NCI-H748 (cell line): ENCODE data around the gene FGB.

Experiments
- DNase-seq: peaks from one replicate; lab custom pipeline; 2025; ENCODE audit not compliant: unreplicated experiment; lab: John Stamatoyannopoulos, UW

FGB gene

DNA sequence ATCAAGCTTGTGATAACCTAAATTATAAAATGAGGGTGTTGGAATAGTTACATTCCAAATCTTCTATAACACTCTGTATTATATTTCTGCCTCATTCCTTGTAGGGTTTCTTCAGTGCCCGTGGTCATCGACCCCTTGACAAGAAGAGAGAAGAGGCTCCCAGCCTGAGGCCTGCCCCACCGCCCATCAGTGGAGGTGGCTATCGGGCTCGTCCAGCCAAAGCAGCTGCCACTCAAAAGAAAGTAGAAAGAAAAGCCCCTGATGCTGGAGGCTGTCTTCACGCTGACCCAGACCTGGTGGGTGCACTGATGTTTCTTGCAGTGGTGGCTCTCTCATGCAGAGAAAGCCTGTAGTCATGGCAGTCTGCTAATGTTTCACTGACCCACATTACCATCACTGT lies 2.9 kb downstream of the FGB start:
- no peak for DNase-seq

DNA sequence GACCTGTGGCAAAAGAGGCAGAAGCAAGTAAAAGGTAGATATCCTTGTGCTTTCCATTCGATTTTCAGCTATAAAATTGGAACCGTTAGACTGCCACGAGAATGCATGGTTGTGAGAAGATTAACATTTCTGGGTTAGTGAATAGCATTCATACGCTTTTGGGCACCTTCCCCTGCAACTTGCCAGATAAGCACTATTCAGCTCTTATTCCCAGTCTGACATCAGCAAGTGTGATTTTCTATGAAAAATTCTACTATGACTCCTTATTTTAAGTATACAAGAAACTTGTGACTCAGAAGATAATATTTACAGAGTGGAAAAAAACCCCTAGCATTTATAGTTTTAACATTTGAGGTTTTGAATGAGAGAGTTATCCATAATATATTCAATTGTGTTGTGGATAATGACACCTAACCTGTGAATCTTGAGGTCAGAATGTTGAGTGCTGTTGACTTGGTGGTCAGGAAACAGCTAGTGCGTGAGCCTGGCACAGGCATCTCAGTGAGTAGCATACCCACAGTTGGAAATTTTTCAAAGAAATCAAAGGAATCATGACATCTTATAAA lies 3.9 kb downstream of the FGB start:
- DNase-seq, result no peak

DNA sequence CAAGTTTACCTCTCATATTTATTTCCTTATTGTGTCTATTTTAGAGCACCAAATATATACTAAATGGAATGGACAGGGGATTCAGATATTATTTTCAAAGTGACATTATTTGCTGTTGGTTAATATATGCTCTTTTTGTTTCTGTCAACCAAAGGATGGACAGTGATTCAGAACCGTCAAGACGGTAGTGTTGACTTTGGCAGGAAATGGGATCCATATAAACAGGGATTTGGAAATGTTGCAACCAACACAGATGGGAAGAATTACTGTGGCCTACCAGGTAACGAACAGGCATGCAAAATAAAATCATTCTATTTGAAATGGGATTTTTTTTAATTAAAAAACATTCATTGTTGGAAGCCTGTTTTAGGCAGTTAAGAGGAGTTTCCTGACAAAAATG lies 6.2 kb downstream of the FGB start:
- no peak for DNase-seq

DNA sequence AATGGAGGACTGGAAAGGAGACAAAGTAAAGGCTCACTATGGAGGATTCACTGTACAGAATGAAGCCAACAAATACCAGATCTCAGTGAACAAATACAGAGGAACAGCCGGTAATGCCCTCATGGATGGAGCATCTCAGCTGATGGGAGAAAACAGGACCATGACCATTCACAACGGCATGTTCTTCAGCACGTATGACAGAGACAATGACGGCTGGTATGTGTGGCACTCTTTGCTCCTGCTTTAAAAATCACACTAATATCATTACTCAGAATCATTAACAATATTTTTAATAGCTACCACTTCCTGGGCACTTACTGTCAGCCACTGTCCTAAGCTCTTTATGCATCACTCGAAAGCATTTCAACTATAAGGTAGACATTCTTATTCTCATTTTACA lies 6.8 kb downstream of the FGB start:
- DNase-seq, result no peak

DNA sequence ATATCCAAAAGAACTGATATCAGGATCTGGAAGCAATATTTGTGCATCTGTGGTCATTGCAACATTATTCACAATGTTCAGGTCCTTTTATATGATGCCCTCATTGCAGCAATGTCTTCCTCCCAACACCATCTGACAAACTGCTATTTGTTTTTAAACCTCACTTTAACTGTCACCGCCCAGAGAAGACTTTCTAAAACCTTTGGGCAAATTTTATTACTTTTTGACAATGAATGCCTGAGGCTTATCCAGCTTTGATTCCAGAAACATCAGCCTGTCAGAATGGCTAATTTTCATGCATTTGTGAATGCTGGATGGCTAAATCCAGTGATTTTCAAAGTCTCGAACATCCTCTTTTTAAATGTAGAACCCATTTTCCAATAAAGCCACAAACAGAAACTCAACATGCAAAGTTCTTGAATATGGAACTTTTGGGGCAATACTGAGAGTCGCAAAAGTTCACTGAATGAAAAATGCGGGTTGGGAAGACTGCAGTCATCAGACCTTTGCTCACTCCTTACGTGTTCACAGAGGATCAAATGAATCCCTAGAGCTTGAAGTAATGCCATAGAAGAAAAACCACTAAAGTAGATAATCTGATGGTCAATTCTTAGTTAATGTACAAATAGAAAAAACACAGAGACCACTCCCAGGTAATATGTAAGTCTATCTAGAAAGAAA lies 10.5 kb downstream of the FGB start:
- DNase-seq, result no peak

DNA sequence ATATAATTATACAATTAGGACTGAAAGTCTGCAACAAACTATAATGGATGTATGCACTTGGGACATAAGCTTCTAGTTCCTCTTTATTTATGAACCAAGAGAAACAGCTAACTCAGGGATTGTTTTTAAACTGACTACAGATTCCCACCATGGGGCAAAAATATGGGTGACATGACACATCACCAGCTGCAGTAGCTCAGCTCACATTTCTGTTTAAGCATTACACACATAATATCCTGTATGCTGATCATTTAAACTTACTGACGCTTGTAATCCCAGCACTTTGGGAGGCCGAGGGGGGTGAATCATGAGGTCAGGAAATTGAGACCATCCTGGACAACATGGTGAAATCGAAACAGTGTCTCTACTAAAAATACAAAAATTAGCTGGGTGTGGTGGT lies 11.5 kb downstream of the FGB start:
- DNase-seq, result no peak

DNA sequence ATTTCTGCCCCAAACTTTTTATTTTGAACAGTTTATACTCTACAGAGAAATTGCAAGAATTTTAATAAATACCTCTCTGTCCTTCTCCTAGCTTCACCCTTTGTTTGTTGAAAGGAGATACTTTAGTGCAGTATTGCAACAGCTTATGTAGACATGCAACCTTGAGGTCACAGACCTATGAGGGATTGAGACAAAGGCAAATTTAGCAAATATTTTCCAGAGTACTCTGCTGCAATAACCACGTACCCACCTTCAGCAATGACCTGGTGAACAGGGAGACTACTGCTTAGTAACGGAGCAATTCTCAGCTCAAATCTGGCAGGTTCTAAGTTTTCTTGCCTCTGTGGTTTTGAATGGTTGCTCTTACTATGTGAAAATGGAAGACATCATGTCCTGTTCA lies 14.5 kb downstream of the FGB start:
- DNase-seq, result no peak

DNA sequence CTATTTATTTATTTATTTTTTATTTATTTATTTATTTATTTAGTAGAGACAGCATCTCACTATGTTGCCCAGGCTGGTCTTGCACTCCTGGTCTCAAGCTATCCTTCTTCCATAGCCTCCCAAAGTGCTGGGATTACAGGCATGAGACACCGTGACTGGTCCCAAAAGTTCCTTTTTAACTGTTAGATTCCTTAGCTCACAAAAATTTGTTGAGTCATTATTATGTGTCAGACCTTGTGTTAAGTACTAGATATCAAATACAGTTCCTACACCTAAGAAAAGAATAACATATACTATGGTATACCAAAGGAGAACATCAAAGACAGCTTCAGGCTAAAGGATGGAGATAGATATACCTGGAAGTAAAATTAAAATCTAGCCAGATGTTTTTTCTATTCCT lies 16.1 kb downstream of the FGB start:
- DNase-seq, result no peak

DNA sequence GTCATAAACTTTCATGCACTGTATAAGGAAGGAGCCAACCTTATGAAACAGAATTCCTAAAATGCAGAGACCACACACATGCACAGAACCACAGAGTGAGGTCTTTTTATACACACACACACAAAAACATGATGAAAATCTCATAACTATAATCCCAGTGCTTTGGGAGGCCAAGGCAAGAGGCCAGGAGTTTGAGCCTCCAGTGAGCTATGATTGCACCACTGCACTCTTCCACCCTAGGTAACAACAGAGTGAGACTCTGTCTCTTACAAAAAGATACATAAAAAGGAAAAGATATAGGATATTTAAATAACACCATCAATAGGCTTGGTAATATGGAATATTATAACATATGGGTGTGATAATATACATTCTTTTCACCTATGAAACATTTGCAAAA lies 17.1 kb downstream of the FGB start:
- DNase-seq, result no peak

DNA sequence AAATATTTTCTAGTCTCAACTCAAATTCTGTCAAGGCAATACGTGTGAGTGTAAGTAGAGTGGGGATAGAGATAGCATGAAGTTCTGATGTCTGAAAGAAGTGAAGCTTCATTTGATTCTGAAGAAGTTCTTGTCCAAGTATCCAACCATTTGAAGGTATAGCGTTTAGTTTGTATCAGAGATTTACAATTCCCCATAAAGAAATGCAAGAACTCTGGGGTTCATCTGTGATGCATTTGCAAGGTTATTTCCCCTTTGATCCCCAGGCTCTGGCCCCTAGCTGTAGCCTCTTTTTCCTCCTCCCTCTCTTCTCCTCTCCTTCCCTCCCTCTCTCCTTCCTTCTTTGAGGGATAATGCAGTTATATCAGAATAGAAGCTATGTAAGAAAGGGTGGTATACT lies 19.9 kb downstream of the FGB start:
- no peak for DNase-seq

DNA sequence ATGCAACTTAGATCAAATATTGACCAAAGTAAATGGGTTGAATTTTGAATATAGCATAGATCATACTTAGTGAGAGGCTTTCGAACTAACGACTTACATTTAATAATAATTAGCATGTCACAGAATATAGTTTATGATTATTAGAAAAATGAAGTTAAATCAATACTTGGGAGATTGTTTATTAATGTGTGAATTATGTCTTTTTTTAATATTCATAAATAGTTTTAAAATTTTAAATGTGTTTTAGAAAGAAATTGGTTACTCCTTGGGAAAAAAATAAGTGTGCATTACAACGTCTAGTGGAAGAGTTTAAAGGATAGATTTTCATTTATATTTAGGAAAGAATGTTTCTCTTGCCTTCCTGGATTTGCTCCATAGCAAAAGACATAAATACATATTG lies 20.4 kb downstream of the FGB start:
- no peak for DNase-seq

DNA sequence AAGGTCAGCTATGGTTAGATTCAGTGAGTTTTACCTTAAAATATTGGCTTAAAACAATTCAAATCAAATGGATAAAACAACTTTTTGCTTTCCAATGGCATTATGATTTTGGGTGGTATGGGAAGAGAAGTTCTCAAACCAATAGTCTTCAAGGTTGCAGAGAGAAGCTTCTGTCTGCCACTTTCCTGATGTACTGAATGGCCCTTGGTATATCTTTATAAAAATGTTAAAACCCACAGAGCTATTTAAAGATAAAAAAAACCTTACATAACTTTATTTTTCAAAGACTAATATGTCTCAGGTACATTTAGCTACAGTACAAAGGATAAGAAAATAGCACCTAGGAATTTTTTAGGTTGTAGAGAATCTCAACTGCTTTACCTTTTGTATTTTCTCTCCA lies 20.9 kb downstream of the FGB start:
- no peak for DNase-seq

DNA sequence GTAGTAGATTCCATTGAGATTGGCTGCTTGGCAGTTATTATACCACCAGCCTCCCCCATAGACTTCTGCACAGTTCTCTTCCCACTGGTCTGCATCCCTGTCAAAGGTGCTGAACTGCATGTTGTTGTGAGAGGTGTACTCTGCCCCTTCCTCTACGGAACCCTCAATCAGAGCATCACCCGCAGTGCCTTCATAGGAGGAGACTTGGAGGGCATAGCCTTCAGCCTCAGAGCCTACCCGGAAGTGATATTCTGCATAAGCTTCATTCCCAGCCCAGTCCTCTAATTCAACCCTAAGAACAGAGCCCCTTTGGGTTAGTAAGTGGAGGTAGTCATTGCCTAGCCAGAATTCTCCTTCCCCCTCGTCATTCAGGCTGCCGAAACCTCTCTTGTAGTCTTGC lies 21.4 kb downstream of the FGB start:
- no peak for DNase-seq

DNA sequence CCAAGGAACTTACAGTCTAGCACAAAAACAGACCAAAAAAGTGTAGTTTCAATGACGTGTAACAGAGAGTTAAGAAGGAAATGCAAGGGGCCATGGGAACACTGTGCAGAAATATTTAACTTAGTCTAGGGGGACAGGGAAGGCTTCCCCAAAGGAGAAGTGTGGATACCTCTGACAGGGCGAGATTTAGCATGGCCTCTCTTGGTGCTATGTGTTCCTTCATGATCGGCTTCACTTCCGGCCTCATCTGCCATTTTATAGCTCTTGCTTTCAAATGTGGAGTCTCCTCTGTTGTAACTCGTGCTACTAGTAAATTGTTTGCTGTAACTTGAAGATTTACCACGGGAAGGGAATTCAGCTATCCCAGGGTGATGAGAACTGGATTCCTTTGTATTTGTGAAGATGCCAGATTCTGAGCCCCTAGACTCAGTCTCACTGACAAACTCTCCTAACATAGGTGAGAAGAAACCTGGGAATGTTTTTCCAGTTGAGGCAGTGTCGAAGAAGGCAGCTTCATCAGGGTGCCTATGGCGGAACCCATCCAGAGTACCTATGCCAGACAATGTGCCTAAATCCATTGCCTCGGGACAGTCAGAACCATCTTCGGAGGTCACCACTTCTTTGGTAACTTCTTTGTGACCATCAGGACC lies 22.7 kb downstream of the FGB start:
- DNase-seq, result no peak

DNA sequence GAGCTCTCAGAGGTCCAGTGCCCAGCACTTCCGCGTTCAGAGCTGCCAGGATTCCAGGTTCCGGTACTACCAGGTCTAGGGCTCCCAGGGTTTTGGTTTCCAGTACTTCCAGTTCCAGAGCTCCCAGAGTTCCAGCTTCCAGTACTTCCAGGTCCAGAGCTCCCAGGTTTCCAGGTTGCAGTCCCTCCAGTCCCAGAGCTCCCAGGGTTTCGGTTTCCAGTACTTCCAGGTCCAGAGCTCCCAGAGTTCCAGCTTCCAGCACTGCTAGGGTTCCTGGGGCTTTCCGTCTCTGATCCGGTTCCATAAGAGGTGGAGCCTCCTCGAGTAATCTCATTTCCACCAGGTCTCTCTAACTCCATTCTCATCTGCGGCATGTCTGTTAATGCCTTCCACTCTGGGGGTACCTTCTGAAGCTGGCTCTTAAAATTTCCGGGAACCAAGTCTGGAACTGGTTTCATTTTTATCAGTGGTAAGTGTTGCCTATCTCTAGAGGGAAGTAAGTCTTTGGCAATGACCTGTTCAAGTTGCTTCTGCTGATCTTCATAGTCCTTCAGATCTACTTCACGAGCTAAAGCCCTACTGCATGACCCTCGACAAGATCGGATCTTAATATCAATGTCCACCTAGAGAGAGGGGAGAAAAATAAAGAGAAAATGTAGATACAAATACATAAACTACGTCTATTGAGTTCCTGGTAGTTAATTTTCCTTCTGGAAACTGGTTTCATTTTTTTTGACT lies 23.7 kb downstream of the FGB start:
- DNase-seq, result no peak

DNA sequence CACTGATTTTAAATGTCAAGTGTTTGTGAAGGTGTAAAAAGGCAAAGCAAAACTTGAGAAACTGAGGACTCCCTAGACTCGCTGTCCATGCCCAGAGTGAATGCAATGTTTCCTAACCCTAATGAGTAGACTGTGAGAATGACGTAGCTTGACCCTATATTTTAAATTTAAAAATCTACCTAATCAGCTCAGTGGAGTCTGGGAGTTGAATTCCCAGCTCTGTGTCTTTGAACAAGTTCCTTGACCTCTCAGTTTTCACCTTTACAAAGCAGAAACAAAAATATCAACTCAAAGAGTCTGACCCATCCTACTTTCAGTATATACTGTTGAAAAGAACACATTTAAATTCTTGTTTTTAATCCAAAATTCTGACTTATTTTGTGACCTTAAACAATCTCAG lies 25.4 kb downstream of the FGB start:
- DNase-seq, result no peak

DNA sequence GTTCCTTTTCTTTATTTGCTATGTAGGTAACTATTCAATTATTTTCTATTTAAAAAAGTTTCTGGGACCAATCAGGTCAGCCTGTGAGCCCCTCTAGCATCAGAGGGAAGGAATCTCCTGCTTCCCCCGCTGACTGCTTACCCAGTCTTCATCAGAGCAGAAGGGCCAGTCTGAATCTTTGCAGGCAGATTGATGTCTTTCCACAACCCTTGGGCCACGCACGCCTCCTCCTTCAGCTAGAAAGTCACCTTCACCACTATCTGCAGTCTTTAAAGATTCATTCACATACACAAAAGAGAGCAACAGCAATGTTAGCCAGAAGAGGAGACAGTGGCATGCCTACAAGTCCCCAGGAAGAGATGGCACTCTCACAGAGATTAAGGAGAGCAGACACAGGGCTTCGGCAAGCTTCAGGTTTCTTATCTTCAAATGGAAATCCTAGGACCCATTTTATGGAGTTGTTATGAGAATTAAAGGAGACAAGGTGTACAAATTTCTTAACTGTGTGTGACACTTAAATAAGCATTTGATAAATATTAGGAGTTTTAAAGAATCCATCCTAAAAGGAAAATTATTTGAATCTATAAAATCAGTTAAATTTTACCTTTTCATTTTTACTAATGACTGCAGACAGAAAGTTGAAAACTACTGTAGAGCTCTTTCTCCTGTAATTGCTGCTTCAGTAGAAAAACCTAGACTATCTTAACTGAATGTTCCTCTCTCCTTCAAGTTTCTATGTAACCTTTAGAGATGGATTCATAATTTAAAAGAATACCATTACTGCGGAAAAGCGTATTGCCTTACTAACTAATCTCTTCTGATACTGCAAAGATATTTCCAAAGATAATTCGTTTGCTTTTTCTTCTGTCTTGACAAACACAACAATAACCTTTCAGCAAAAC lies 26.7 kb downstream of the FGB start:
- DNase-seq, result no peak

DNA sequence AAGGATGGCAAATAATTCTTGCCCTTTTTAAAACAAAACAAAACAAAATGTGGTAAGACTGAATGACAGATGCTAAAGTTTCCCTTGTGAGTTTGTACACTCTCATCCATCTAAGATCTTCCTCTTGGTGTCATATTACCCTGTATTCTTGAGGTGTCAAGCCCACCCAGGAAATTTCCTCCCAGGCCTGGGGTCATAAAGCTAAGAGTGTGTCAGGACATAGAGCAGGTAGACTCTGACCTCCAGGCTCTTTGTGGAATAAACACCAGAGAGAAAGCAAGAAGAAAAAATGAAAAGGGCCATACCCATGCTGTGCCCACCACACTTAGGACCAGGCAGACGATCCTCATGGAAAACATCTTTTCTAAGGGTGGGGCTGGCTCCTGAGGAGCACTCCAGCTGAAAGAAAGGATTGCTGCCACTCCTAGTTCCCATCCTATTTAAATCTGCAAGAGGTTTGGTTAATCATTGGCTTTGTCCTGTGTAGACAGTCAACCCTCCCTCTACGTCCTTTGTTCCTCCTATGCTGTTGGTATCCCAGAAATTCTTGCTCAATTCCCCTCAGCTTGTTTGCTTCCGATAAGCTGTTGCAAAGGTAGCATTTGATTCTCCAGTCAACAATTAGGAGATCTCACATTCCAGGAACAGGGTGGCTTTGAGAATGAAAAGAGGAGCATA lies 27.7 kb downstream of the FGB start, which contains the start of gene FGA:
Gene FGA (minus strand): TSS at position 414 of the 678 bp plus-strand sequence. CDS start 55 bp downstream, at position 359.
- DNase-seq, result no peak

DNA sequence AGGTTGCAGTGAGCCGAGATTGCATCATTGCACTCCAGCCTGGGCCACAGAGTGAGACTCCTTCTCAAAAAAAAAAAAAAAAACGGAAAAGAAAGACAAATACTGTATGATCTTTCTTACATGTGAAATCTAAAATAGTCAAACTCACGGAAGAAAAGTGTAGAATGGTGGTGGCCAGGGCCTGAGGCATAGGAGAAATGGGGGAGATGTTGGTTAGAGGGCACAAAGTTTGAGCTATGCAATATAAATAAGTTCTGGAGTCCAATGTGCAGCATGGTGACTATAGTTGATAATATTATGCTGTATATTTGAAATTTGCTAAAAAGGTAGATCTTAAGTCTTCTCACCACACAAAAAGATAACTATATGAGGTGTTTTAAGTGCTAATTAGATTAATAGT lies 29.1 kb downstream of the FGB start:
- no peak for DNase-seq

DNA sequence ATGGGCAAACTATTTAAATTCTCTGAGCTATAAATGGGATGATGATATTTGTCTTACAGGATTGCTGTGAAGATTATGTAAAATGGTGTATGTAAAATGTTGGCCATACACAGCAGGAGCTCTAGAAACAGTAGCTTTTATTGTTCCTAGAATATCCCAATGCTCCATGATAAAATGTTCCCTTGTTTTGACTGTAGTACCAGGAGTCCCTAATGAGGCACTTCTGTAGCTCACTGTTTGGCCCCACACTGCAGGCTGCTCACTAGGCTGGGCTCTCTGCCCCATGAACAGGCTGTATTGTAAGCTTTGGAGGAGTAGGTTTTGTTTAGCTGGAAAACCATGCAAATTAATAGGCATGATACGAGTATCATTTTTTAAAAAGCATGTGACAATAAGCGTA lies 31.1 kb downstream of the FGB start:
- no peak for DNase-seq
